Esophagus squamous epithelium (tissue), 5 donors: ENCODE results near the gene TGFB1I1. TPM values are rescaled to one million over a fixed set of nuclear protein-coding genes. Genes with fewer than 3 reads are reported as not detected.

ENCODE experiments used
- DNase-seq: peaks from one replicate; lab custom pipeline; 2025; lab: John Stamatoyannopoulos, UW
- H3K27ac ChIP-seq, 4 donors: fragments of 200-600 bp; sonication (generic); one replicate each; pipeline ENCODE4 v1.5.1; 2016 to 2019; ENCODE audit warnings: mild to moderate bottlenecking in 1 of 4
- H3K27me3 ChIP-seq, 4 donors: fragments of 200-600 bp; sonication (generic); 1 replicate in 3 of 4; 2 replicates in 1 of 4; pipeline versions ENCODE4 v1.5.1 to v1.6.0; 2017 to 2021; ENCODE audit warnings: antibody characterized with exemption in 1 of 4
- H3K36me3 ChIP-seq, 3 donors: fragments of 200-600 bp; sonication (generic); one replicate each; pipeline ENCODE4 v1.5.1; 2016 to 2019
- H3K4me1 ChIP-seq, 3 donors: fragments of 200-600 bp; sonication (generic); one replicate each; pipeline ENCODE4 v1.5.1; 2017 to 2019
- H3K4me3 ChIP-seq, 4 donors: fragments of 200-600 bp; sonication (generic); 1 replicate in 3 of 4; 2 replicates in 1 of 4; pipeline ENCODE4 v1.5.1; 2016 to 2019; ENCODE audit warnings: mild to moderate bottlenecking in 2 of 4, moderate library complexity in 1 of 4
- H3K9me3 ChIP-seq, 3 donors: fragments of 200-600 bp; sonication (generic); one replicate each; pipeline ENCODE4 v1.5.1; 2016 to 2019
- POLR2A ChIP-seq, 4 donors: fragments of 450-650 bp; IDR thresholded peaks; one replicate each; pipeline ENCODE4 v1.6.1; 2017; ENCODE audit warnings: antibody characterized with exemption in 4 of 4, mild to moderate bottlenecking in 4 of 4, moderate library complexity in 3 of 4
- WGBS, 2 donors: methylation state at CpG; one replicate each; pipeline ENCODE4 v1.1.5; 2018; 5-methylcytosine and 5-hydroxymethylcytosine counted together
- intact Hi-C: fragments of 100-400 bp; cut with DNase I; formaldehyde crosslinking; loops from one replicate; pipeline ENCODE4 v1.15.0; 2022
- total RNA-seq, 4 donors: library from RNA; depleted of rRNA; stranded (reverse); fragments of >200 nt; gene quantifications; one replicate each; pipeline ENCODE4 v1.1.0, GENCODE V29; 2016
- TF ChIP-seq, protein P1 (sequence below), 6 experiments: fragments of 450-650 bp in 4 of 6; fragments of 200-600 bp in 2 of 6; sonication (generic) in 2 of 6; IDR thresholded peaks; one replicate each; pipeline ENCODE4 v1.5.1; 2016 to 2019; ENCODE audit warnings: antibody characterized with exemption in 6 of 6, mild to moderate bottlenecking in 4 of 6, moderate library complexity in 4 of 6
- donor health status: DM: yes; HTN: yes; CAD: no.

TGFB1I1 gene
- total RNA-seq, 4 donors from 2014 or later = 7.5 to 70.6 (median 11.1) TPM

DNA sequence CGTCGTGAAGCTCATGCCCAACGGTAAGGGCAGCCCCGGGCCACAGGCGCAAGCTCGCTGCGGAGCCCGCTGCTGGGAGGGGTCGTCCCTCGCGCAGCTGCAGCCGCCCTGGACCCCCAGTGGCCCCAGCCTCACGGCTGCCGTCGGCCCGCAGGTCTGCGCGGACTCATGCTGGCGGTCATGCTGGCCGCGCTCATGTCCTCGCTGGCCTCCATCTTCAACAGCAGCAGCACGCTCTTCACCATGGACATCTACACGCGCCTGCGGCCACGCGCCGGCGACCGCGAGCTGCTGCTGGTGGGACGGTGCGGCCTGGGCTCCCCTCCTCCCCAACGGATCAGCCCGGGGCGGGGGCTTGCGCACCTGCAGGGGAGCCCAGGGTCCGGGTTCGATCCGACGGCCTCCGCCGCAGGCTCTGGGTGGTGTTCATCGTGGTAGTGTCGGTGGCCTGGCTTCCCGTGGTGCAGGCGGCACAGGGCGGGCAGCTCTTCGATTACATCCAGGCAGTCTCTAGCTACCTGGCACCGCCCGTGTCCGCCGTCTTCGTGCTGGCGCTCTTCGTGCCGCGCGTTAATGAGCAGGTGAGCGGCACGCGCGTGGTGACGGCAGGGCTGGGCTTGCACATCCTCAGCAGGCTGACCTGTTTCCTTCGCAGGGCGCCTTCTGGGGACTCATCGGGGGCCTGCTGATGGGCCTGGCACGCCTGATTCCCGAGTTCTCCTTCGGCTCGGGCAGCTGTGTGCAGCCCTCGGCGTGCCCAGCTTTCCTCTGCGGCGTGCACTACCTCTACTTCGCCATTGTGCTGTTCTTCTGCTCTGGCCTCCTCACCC lies 16.7 kb downstream of the TGFB1I1 start:
- H3K9me3 ChIP-seq = no peaks in the 10 kb centered on the region
- no peak for DNase-seq
- H3K36me3 ChIP-seq = peaks cover 5 to 39% (median 15%) of the 10 kb centered on the region in 3 donors
- TF ChIP-seq, protein P1, sequence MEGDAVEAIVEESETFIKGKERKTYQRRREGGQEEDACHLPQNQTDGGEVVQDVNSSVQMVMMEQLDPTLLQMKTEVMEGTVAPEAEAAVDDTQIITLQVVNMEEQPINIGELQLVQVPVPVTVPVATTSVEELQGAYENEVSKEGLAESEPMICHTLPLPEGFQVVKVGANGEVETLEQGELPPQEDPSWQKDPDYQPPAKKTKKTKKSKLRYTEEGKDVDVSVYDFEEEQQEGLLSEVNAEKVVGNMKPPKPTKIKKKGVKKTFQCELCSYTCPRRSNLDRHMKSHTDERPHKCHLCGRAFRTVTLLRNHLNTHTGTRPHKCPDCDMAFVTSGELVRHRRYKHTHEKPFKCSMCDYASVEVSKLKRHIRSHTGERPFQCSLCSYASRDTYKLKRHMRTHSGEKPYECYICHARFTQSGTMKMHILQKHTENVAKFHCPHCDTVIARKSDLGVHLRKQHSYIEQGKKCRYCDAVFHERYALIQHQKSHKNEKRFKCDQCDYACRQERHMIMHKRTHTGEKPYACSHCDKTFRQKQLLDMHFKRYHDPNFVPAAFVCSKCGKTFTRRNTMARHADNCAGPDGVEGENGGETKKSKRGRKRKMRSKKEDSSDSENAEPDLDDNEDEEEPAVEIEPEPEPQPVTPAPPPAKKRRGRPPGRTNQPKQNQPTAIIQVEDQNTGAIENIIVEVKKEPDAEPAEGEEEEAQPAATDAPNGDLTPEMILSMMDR (IDR thresholded peaks at IDR 0.05) = no peak
- TF ChIP-seq POLR2A (IDR thresholded peaks at IDR 0.05) = no peak
- H3K27me3 ChIP-seq = peaks cover 0 to 44% (median 0%) of the 10 kb centered on the region in 4 donors
- peak overlapping the region; percentile 39 to 73 (median 55) for H3K4me3 ChIP-seq
- H3K4me1 ChIP-seq = peaks cover 16 to 26% (median 19%) of the 10 kb centered on the region in 3 donors
- intact Hi-C loops = no loop called here
- WGBS, 2 donors = 63 to 84% methylated on average over 7 to 9 of the region's 77 CpGs
- H3K27ac ChIP-seq = peak overlapping the region in 1 of 4 donors; percentile 4

DNA sequence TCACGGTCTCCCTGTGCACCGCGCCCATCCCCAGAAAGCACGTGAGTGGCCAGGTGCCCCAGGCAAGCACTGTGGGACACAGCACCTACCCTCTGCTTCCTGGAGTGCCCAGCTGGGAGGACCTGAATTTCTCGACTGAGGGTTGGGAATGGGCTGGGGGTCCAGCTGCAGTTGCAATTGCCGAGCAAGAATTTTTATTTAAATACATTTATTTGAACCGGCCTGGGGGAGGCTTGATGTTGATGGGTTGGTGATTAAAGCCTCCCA lies 17.3 kb downstream of the TGFB1I1 start:
- intact Hi-C loops = no loop called here
- Histone ChIP-seq H3K36me3 (peaks cover 7 to 45% (median 18%) of the 10 kb centered on the region in 3 donors), H3K27ac (no peak overlapping the region), H3K9me3 (no peaks in the 10 kb centered on the region), H3K27me3 (peaks cover 0 to 44% (median 0%) of the 10 kb centered on the region in 4 donors), H3K4me3 (no peak overlapping the region), H3K4me1 (peaks cover 16 to 26% (median 19%) of the 10 kb centered on the region in 3 donors)
- WGBS, 2 donors = 72 to 80% methylated on average over 5 to 7 of the region's 7 CpGs
- DNase-seq = no peak
- no peak for TF ChIP-seq POLR2A (IDR thresholded peaks at IDR 0.05)
- TF ChIP-seq, protein P1 (IDR thresholded peaks at IDR 0.05) = no peak

DNA sequence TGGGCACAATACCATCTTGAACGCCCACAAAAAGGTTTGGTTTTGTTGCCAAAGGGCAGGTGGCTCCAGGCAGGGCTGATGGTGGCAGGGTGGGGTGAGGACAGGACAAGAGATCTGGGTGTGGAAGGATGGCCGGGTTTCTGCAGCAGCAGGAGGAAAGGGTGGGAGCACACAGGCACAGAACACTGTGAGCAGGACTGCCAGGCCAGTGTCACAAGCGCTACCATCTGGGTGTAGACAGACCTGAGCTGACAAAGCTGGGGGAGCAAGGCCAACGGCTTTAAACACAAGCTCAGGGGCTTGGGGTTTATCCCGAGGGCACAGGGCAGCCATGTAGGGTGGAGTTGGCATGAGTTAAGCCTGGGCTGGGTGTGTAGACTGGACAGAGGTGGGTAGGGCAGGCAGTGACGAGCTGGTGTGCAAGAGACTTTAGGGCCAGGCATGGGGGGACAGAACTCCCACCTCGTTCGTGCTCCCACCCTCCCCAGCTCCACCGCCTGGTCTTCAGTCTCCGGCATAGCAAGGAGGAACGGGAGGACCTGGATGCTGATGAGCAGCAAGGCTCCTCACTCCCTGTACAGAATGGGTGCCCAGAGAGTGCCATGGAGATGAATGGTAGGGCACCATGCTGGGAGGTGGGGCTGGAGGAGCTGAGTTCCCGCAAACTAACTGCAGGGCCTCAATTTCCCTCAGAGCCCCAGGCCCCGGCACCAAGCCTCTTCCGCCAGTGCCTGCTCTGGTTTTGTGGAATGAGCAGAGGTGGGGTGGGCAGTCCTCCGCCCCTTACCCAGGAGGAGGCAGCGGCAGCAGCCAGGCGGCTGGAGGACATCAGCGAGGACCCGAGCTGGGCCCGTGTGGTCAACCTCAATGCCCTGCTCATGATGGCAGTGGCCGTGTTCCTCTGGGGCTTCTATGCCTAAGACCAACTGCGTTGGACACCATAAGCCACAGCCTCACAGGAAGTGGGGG lies 17.9 kb downstream of the TGFB1I1 start:
- TF ChIP-seq, protein P1 (IDR thresholded peaks at IDR 0.05) = no peak
- no peak for TF ChIP-seq POLR2A (IDR thresholded peaks at IDR 0.05)
- Histone ChIP-seq H3K4me1 (peaks cover 16 to 26% (median 19%) of the 10 kb centered on the region in 3 donors), H3K36me3 (peaks cover 7 to 51% (median 18%) of the 10 kb centered on the region in 3 donors), H3K27ac (no peak overlapping the region), H3K9me3 (no peaks in the 10 kb centered on the region), H3K27me3 (peaks cover 0 to 44% (median 0%) of the 10 kb centered on the region in 4 donors), H3K4me3 (no peak overlapping the region)
- intact Hi-C loops = no loop called here
- WGBS, 2 donors = 80 to 81% methylated on average over 10 to 14 of the region's 22 CpGs
- DNase-seq = no peak

DNA sequence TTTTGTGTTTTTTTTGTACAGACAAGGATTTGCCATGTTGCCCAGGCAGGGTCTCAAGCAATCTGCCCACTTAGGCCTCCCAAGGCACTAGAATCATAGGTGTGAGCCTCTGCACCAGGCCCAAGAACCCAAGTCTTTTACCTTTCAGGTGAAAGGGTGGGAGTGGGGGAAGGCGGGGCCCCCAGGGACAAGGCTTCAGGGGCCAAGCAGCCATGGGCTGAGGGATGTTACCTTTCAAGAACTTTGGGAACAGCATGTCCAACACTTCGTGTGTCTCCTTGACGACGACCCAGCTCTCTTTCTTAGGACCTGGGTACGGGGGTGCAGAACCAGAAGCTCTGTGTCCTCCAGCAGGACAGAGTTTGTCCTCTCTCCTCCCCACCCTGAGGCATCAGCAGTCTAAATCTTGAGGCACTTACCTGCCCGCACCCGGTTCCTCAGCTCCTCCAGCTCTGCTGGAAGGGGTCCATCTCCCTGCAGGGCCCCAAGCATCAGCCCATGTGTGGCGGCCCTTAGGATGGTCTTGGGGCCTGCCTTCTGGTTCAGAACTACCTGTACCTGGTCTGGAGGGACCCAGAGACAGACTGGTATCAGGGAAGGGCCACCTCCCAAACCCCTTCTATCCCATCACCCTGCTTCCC lies 19.9 kb downstream of the TGFB1I1 start:
- no peak overlapping the region for H3K4me3 ChIP-seq
- DNase-seq = no peak
- peaks cover 12 to 71% (median 23%) of the 10 kb centered on the region in 3 donors for H3K36me3 ChIP-seq
- 92 to 93% methylated on average over 5 to 8 of the region's 8 CpGs for WGBS, 2 donors
- intact Hi-C loops = no loop called here
- peaks cover 0 to 25% (median 0%) of the 10 kb centered on the region in 4 donors for H3K27me3 ChIP-seq
- no peak overlapping the region for H3K27ac ChIP-seq
- TF ChIP-seq, protein P1 (IDR thresholded peaks at IDR 0.05) = no peak
- no peak for TF ChIP-seq POLR2A (IDR thresholded peaks at IDR 0.05)
- H3K4me1 ChIP-seq = peaks cover 16 to 24% (median 19%) of the 10 kb centered on the region in 3 donors
- no peaks in the 10 kb centered on the region for H3K9me3 ChIP-seq
